ENCODE measurements around the gene OR5A2. TPM values are rescaled to one million over a fixed set of nuclear protein-coding genes. Genes with fewer than 3 reads are reported as not detected.
A peak's percentile ranks its signal among the peaks of the same experiment; 100 is the strongest.
"Not testable (repeated sequence)": the region's sequence is repeated elsewhere in the genome, so short reads cannot be mapped to it uniquely, and the experiment has no call there.

OR5A2 gene
- total RNA-seq, 3 donors from 2014 or later, result not detected

DNA sequence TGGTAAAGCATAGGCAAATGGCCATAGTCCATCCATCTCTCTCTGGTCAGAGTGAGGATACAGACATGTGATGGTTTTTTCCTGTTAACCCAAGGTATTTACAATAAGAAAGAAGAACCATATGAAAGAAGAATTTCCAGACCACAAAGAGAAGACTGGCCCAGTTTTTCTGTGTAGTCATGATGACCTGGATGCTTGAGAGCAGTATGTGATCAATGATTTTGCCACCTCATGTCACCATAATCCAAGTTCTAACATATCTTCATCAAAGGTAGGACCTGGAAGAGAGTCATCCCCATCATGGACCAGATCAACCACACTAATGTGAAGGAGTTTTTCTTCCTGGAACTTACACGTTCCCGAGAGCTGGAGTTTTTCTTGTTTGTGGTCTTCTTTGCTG lies 30.4 kb upstream of the OR5A2 start, which contains the start of gene OR4D6:
TSS of gene OR4D6 (plus strand) at position 301 of the 400 bp plus-strand sequence. CDS start at position 301, 0 bp downstream.
- DNase-seq (ENCODE audit: low spot score in 2 of 2), result no peak
- H3K27me3 ChIP-seq, result no peaks in the 10 kb centered on the region
- no peak for TF ChIP-seq POLR2A (IDR thresholded peaks at IDR 0.05)
- no peak for TF ChIP-seq POLR2AphosphoS5 (IDR thresholded peaks at IDR 0.05)
- TF ChIP-seq, protein P1, sequence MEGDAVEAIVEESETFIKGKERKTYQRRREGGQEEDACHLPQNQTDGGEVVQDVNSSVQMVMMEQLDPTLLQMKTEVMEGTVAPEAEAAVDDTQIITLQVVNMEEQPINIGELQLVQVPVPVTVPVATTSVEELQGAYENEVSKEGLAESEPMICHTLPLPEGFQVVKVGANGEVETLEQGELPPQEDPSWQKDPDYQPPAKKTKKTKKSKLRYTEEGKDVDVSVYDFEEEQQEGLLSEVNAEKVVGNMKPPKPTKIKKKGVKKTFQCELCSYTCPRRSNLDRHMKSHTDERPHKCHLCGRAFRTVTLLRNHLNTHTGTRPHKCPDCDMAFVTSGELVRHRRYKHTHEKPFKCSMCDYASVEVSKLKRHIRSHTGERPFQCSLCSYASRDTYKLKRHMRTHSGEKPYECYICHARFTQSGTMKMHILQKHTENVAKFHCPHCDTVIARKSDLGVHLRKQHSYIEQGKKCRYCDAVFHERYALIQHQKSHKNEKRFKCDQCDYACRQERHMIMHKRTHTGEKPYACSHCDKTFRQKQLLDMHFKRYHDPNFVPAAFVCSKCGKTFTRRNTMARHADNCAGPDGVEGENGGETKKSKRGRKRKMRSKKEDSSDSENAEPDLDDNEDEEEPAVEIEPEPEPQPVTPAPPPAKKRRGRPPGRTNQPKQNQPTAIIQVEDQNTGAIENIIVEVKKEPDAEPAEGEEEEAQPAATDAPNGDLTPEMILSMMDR (IDR thresholded peaks at IDR 0.05), result no peak
- H3K4me1 ChIP-seq, result no peaks in the 10 kb centered on the region
- no peak within 1 kb of the TSS for H3K4me3 ChIP-seq
- intact Hi-C loops (cut with DNase I; ENCODE audit: low total_unique reads), result no loop called here
- no peak within 1 kb of the TSS for H3K27ac ChIP-seq
- H3K36me3 ChIP-seq, result no peaks in the 10 kb centered on the region
- no peaks in the 10 kb centered on the region for H3K9me3 ChIP-seq

DNA sequence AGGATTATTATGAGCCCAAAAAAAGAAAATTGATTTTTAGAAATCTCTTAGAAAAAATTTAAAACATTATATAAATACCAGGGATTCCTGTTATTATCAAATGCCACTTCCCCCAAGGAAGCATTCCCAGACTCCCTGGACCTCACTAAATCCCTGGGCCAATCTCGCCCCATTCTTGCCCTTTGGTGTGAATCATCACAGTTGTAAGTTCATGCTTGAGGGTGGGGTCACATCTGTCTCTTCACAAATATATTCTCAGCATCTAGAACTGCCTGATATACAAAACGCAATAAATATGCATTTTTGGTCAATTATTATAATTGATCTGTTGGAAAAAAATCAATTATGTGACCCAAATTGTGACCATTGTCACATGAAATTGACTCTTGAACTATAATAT lies 22.3 kb upstream of the OR5A2 start:
- H3K4me3 ChIP-seq, result no peak overlapping the region
- H3K27ac ChIP-seq, result no peak overlapping the region
- peaks cover 0 to 15% of the 10 kb centered on the region in 2 donors for H3K9me3 ChIP-seq
- TF ChIP-seq POLR2A (IDR thresholded peaks at IDR 0.05), result no peak
- no peaks in the 10 kb centered on the region for H3K36me3 ChIP-seq
- intact Hi-C loops (cut with DNase I; ENCODE audit: low total_unique reads), result no loop called here
- no peaks in the 10 kb centered on the region for H3K27me3 ChIP-seq
- no peak for DNase-seq (ENCODE audit: low spot score in 2 of 2)
- H3K4me1 ChIP-seq, result no peaks in the 10 kb centered on the region

DNA sequence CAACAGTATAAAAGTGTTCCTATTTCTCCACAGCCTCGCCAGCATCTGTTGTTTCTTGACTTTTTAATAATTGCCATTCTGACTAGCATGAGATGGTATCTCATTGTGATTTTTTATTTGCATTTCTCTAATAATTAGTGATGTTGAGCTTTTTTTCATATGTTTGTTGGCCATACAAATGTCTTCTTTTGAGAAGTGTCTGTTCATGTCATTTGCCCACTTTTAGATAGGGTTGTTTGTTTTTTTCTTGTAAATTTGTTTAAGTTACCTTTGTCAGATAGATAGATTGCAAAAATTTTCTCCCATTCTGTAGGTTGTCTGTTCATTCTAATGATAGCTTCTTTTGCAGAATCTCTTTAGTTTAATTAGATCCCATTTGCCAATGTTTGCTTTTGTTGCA lies 19.4 kb upstream of the OR5A2 start:
- H3K27me3 ChIP-seq; H3K4me1 ChIP-seq; H3K4me3 ChIP-seq; intact Hi-C loops (cut with DNase I; ENCODE audit: low total_unique reads); H3K27ac ChIP-seq; H3K36me3 ChIP-seq; DNase-seq (ENCODE audit: low spot score in 2 of 2): not testable (repeated sequence)
- peaks cover 0 to 15% of the 10 kb centered on the region in 2 donors for H3K9me3 ChIP-seq

DNA sequence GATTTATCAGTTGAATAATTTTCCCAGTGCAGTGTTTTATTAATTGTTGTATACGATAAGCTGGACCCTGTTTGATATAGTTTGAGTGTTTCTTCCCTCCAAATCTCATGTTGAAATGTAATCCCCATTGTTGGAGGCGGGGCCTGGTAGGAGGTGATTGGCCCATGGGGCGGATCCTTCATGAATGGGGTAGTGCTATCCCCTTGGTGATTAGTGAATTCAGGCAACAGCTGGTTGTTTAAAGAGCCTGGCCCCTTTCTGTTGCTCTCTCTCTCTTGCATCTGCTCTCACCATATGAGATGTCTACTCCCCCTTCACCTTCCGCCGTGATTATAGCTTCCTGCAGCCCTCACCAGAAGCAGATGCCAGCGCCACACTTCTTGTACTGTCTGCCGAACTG lies 11.6 kb upstream of the OR5A2 start:
- no peak for TF ChIP-seq POLR2A (IDR thresholded peaks at IDR 0.05)
- Histone ChIP-seq H3K9me3 (no peaks in the 10 kb centered on the region), H3K27me3 (no peaks in the 10 kb centered on the region), H3K4me3 (no peak overlapping the region), H3K4me1 (no peaks in the 10 kb centered on the region), H3K36me3 (no peaks in the 10 kb centered on the region), H3K27ac (no peak overlapping the region)
- intact Hi-C loops (cut with DNase I; ENCODE audit: low total_unique reads), result no loop called here
- no peak for DNase-seq (ENCODE audit: low spot score in 2 of 2)

DNA sequence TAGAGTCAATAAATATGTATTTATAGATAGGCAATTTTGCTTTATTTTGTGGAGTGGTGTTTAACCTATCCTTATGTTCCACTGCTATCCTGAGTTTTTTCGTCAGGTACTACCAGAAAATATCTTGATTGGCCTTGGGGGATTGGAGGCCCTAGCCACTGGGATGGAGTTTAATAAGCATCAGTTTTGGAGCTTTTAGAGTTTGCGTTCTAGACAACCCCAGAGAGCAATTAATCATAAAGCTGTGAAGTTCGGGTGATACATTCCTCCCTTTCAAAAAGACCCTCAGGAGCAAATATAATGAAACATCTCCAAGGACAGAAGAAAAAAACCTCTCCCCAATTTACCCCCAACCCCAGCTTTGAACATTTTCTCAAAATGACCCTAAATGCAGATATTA lies 10.0 kb upstream of the OR5A2 start, which contains the start of gene OR5A1:
TSS of gene OR5A1 (plus strand) at position 301 of the 400 bp plus-strand sequence. CDS start 6,700 bp downstream, outside the sequence.
- Histone ChIP-seq H3K4me3 (no peak within 1 kb of the TSS), H3K9me3 (no peaks in the 10 kb centered on the region)
- no peak for DNase-seq (ENCODE audit: low spot score in 2 of 2)

DNA sequence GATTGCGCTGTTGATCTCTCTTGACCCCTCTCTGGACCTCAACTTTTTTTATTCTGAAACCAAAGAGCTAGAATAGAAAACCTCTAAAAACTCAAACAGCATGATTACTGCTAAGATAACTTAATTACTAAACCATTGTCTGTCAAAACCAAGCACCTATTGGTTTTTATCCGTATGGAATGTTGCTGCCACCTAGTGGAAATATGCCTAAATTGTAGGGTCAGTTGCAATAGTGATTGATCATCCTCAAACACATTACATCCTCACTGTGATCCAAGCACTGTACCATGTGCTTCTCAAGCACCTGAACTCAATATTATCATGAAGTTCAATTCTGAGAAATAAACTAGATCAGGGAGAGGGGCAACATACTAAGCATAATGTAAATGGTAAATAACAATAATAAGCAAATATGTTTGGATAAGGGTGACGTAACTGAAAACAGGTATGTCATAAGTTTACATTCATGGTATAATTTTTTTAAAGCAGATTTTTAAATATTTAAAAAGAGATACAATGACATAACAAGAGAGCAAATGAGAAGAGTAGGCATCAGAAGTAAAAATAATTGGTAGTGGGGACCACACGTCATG lies 3.8 kb upstream of the OR5A2 start:
- Histone ChIP-seq H3K27ac (no peak overlapping the region), H3K4me1 (no peaks in the 10 kb centered on the region), H3K27me3 (no peaks in the 10 kb centered on the region), H3K4me3 (no peak overlapping the region), H3K36me3 (no peaks in the 10 kb centered on the region), H3K9me3 (no peaks in the 10 kb centered on the region)
- DNase-seq (ENCODE audit: low spot score in 2 of 2), result no peak
- TF ChIP-seq, protein P1 (IDR thresholded peaks at IDR 0.05), result peak; percentile 51 to 61 (median 59)
- TF ChIP-seq POLR2AphosphoS5 (IDR thresholded peaks at IDR 0.05), result no peak
- intact Hi-C loops (cut with DNase I; ENCODE audit: low total_unique reads), result no loop called here

More for the DNA sequence above, 10.0 kb upstream of the OR5A2 start, which contains the start of gene OR5A1:
- Histone ChIP-seq H3K4me1 (no peaks in the 10 kb centered on the region), H3K27ac (no peak within 1 kb of the TSS), H3K27me3 (no peaks in the 10 kb centered on the region), H3K36me3 (no peaks in the 10 kb centered on the region)
- intact Hi-C loops (cut with DNase I; ENCODE audit: low total_unique reads), result no loop called here
- TF ChIP-seq, protein P1 (IDR thresholded peaks at IDR 0.05), result no peak
- TF ChIP-seq POLR2A (IDR thresholded peaks at IDR 0.05) (no peak), POLR2AphosphoS5 (IDR thresholded peaks at IDR 0.05) (no peak)

DNA sequence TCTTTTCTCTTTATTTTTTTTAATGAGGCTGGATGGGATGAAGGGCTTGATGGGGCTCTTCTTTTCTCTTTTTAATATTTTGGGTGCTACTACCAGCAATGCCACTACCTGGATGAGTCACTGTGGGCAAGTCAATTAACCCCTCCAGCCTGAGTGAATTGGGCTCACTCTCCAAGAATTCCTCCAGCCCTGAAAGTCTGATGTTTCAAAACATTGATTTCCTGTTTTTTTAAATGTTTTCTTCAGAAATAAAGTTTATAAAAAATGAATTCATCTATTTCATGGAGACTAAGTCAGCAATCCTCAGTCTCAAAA lies 812 bp upstream of the OR5A2 start:
- TF ChIP-seq POLR2AphosphoS5 (IDR thresholded peaks at IDR 0.05), result no peak
- no peak for TF ChIP-seq POLR2A (IDR thresholded peaks at IDR 0.05)
- TF ChIP-seq, protein P1 (IDR thresholded peaks at IDR 0.05), result no peak
- intact Hi-C loops (cut with DNase I; ENCODE audit: low total_unique reads), result no loop called here
- no peaks in the 10 kb centered on the region for H3K9me3 ChIP-seq
- no peaks in the 10 kb centered on the region for H3K27me3 ChIP-seq
- no peaks in the 10 kb centered on the region for H3K36me3 ChIP-seq
- H3K4me1 ChIP-seq, result no peaks in the 10 kb centered on the region
- H3K4me3 ChIP-seq, result no peak overlapping the region
- no peak overlapping the region for H3K27ac ChIP-seq
- no peak for DNase-seq (ENCODE audit: low spot score in 2 of 2)
